Astrocyte of the hippocampus (primary cell): ENCODE results near the gene ARSB.

Experiments used
- DNase-seq: peaks from one replicate; pipeline ENCODE4 v3.0.0; 2011; ENCODE audit warnings: low read depth, low spot score

The ARSB gene

GRCh38 chr5:78838753-78839152, 146.4 kb downstream of the ARSB start:
- no peak for DNase-seq

- no peak for DNase-seq
These were observed 147.3 kb downstream of the ARSB start for GRCh38 chr5:78837836-78838235.

GRCh38 chr5:78835176-78835575, 149.9 kb downstream of the ARSB start:
- no peak for DNase-seq

GRCh38 chr5:78833284-78833683, 151.8 kb downstream of the ARSB start:
- no peak for DNase-seq

GRCh38 chr5:78830528-78831046, 154.5 kb downstream of the ARSB start:
- DNase-seq: no peak

- peak; percentile 61 for DNase-seq
These were observed 155.1 kb downstream of the ARSB start for GRCh38 chr5:78829811-78830527.

GRCh38 chr5:78827725-78828124, 157.4 kb downstream of the ARSB start:
- DNase-seq: no peak

- peak; percentile 44 for DNase-seq
These were observed 160.3 kb downstream of the ARSB start for GRCh38 chr5:78824831-78825281.

- DNase-seq: no peak
These were observed 161.9 kb downstream of the ARSB start for GRCh38 chr5:78823196-78823595.

- peak; percentile 27 for DNase-seq
These were observed 163.5 kb downstream of the ARSB start for GRCh38 chr5:78821536-78822021.

- DNase-seq: no peak
These were observed 165.4 kb downstream of the ARSB start for GRCh38 chr5:78819707-78820106.

GRCh38 chr5:78819166-78819565, 165.9 kb downstream of the ARSB start:
- DNase-seq: peak; percentile 28

GRCh38 chr5:78816143-78816765, 168.9 kb downstream of the ARSB start:
- DNase-seq: peak; percentile 32

- no peak for DNase-seq
These were observed 171.1 kb downstream of the ARSB start for GRCh38 chr5:78813906-78814530.

GRCh38 chr5:78813286-78813685, 171.8 kb downstream of the ARSB start:
- no peak for DNase-seq

GRCh38 chr5:78811866-78812265, 173.2 kb downstream of the ARSB start:
- no peak for DNase-seq

GRCh38 chr5:78811121-78811817, 173.8 kb downstream of the ARSB start:
- no peak for DNase-seq

- no peak for DNase-seq
These were observed 174.8 kb downstream of the ARSB start for GRCh38 chr5:78810098-78810920.

- DNase-seq: no peak
These were observed 175.7 kb downstream of the ARSB start for GRCh38 chr5:78809444-78809843.

GRCh38 chr5:78808818-78809217, 176.3 kb downstream of the ARSB start:
- no peak for DNase-seq

GRCh38 chr5:78808380-78808779, 176.7 kb downstream of the ARSB start:
- DNase-seq: no peak
